GM19239 (cell line): ENCODE results near the gene ZNF536.
"Not testable (repeated sequence)": the region's sequence is repeated elsewhere in the genome, so short reads cannot be mapped to it uniquely, and the experiment has no call there.

Experiments
- DNase-seq: peaks from one replicate; pipeline ENCODE4 v3.0.0; 2011; ENCODE audit warnings: low spot score; ENCODE audit not compliant: insufficient read length
- FAIRE-seq: peaks from 2 replicates; lab custom pipeline; 2011; peaks lifted over from hg19 to GRCh38; lab: Jason Lieb, UNC

The ZNF536 gene

GRCh38 chr19:30466598-30466997 is 94.4 kb downstream of the ZNF536 start:
- not testable (repeated sequence) for DNase-seq, FAIRE-seq

GRCh38 chr19:30467239-30467638 is 95.1 kb downstream of the ZNF536 start:
- DNase-seq (no peak), FAIRE-seq (no peak)

GRCh38 chr19:30469774-30470173 is 97.6 kb downstream of the ZNF536 start:
- FAIRE-seq (no peak), DNase-seq (no peak)

- FAIRE-seq (no peak), DNase-seq (no peak)
These were observed 99.3 kb downstream of the ZNF536 start for GRCh38 chr19:30471441-30471840.

DNA sequence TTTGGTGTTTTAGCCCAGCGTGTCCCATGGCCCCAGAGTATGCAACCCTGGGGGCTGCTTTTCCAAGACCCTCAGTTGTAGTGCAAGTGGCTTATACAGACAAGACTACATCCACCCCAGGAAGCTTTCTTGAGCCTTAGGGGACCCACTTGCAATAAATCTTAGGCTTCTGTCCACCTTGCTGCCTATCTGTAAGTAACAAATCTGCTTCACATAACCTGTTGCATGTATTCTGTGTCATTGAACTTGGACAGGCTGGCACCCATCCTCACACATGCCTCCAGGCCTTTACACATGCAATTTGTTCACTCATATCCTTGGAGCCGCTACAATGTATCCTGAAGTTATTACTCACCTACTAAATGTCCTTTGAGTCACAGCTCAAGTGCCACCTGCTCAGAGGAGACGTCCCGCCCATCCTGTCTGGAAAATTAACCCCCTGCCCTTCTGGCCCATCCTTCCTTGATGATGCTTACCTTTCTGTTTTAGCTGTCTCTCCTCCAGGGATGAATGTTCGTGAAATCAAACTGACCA is 101.2 kb downstream of the ZNF536 start:
- no peak for DNase-seq
- FAIRE-seq: no peak

DNA sequence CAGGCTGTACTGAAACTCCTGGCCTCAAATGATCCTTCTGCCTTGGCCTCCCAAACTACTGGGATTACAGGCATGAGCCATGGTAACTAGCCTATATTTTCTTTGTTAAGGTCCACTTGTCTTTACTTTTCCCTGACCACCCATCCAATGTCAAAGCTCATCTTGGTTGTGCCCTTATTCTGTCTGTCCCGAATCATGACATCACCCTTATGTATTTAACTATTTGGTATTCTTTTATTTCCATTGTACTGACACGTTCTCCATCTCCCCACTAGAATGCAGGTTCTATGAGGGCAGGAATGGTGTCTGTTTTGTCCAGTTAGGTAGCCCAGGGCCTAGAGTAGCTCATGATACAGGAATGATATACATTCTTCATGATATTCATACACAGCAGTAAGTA is 104.8 kb downstream of the ZNF536 start:
- DNase-seq (no peak), FAIRE-seq (no peak)

GRCh38 chr19:30479231-30479630 is 107.0 kb downstream of the ZNF536 start:
- no peak for DNase-seq
- no peak for FAIRE-seq

DNA sequence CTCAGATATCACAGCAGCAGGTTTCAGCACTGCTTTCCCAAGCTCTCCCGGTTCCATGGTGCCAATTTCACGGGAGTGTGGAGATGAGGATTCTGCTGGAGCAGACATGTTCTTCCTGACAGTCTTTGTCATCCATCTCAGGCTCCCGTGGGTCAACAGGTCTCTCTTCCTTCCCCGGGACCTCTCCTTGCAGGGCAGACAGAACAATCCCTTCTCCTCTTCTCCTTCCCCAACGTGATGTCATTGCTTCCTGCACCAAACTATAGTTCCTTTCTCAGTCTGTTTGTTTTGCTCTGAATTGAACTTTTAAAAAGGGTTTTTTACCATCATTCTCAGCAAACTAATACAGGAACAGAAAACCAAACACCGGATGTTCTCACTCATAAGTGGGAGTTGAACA is 107.9 kb downstream of the ZNF536 start:
- FAIRE-seq (no peak), DNase-seq (no peak)

DNA sequence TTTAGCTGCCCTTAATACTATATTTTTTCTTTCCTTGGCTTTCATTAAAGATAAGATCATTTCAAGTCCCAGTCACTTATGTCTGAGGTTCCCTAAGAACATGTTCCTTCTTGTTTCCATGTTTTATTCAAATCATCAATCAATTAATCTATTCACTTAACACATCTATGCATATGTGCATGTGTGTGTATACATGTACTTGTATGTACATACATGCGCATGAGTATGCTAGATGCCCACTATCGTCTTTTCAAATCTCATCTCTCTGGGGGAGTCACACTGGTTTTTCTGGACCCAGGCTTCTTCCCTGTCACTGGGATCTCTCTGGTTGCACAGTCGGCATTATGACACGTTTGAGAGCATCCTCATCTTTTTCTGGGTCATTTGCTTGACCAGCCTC is 108.9 kb downstream of the ZNF536 start:
- DNase-seq (no peak), FAIRE-seq (no peak)

DNA sequence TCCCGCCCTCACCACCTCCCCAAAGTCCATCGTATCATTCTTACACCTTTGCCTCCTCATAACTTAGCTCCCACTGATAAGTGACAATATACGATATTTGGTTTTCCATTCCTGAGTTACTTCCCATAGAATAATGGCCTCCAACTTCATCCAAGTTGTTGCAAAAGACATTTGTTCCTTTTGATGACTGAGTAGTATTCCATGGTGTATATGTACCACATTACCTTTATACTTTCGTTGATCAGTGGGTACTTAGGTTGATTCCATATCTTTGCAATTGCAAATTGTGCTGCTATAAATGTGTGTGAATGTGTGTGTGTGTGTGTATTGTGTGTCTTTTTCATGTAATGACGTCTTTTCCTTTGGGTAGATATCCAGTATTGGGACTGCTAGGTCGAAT is 109.6 kb downstream of the ZNF536 start:
- no peak for FAIRE-seq
- no peak for DNase-seq

- FAIRE-seq: no peak
- no peak for DNase-seq
These were observed 110.8 kb downstream of the ZNF536 start for GRCh38 chr19:30482956-30483355.

GRCh38 chr19:30486250-30486649 is 114.1 kb downstream of the ZNF536 start:
- FAIRE-seq, DNase-seq: not testable (repeated sequence)

DNA sequence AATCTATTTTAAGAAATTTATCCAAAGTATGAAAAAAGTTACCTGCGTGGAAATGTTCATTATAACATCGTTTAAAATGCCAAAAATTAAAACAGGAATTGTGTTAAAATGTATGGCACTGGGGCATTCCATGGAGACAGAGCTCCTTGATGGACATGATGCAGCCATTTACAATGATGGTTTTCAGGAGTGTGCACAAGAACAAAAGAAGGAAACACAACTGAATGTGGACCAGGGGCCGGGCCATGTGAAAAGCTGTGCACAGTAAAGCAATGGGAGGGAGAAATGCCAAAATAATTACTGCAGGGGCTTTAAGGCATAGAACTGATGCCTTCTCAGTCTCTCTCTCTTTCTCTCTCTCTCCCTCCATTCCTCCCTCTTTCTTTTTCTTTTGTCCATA is 115.0 kb downstream of the ZNF536 start:
- DNase-seq: no peak
- no peak for FAIRE-seq

- DNase-seq: no peak
- no peak for FAIRE-seq
These were observed 116.0 kb downstream of the ZNF536 start for GRCh38 chr19:30488191-30488590.

DNA sequence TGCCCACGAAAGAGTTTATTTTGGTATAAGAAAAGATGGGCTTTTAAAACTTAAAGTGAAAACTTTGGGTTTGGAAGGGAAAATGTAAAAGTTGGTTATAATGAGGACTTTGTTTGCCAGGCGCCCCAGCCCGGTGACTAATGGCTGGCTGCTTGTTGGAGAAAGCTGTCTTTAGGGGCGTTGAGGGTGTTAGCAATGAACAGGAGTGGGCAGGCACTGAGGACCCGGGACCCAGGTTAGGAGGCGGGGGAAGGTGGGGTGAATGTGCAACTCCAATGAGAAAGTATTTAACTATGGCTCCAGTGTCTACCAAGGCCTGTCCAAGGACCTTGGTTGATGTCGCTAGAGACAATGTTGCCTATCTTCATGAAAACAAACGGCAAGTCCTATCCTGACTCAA is 118.6 kb downstream of the ZNF536 start:
- FAIRE-seq (no peak), DNase-seq (no peak)

GRCh38 chr19:30492586-30493270 is 120.5 kb downstream of the ZNF536 start:
- no peak for DNase-seq

GRCh38 chr19:30497034-30497433 is 124.8 kb downstream of the ZNF536 start:
- FAIRE-seq: no peak
- DNase-seq: no peak

More at GRCh38 chr19:30492586-30493270, 120.5 kb downstream of the ZNF536 start:
- FAIRE-seq: no peak

DNA sequence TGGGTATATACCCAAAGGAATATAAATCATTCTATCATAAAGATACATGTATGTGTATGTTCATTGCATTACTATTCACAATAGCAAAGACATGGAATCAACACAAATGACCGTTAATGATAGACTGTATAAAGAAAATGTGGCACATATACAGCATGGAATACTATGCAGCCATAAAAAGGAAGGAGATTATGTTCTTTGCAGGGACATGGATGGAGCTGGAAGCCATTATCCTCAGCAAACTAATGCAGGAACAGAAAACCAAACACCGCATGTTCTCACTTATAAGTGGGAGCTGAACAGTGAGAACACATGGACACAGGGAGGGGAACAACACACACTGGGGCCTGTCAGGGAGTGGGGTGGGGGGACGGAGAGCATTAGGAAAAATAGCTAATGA is 125.9 kb downstream of the ZNF536 start:
- DNase-seq, FAIRE-seq: not testable (repeated sequence)

- no peak for DNase-seq
- FAIRE-seq: no peak
These were observed 126.5 kb downstream of the ZNF536 start for GRCh38 chr19:30498707-30499106.

DNA sequence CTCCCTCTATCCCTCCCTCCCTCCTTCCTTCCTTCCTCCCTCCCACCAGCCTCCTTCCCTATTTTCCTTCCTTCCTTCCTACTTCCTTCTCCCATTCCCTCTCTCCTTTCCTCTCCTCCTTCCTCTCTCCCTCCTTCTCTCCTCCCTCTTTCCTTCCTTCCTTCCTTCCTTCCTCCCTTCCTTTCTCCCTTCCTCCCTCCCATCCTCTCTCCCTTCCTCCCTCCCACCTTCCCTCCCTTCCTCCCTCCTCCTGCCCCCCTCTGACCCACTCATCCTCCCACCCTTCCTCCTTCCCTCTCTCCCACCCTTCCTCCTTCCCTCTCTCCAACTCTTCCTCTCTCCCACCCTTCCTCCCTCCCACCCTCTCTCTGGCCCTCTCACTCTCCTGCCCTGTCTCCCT is 132.1 kb downstream of the ZNF536 start:
- FAIRE-seq (no peak), DNase-seq (no peak)

GRCh38 chr19:30512176-30513081 is 140.2 kb downstream of the ZNF536 start:
- DNase-seq (no peak), FAIRE-seq (no peak)
